ENCODE measurements around the gene OR10G6.

The OR10G6 gene

GRCh38 chr11:124012697-124013096, 17.7 kb upstream of the OR10G6 start, which contains the start of gene OR10G4:
OR10G4 (plus strand) TSS chr11:124012997; CDS start chr11:124015575, 2,578 bp downstream.
- H3K36me3 ChIP-seq (ENCODE audit: control insufficient read depth in 4 of 4, insufficient read depth in 4 of 4, low read length in 3 of 4): no peaks in the 10 kb centered on the region
- no peak for DNase-seq
- ChIA-PET CTCF (no interaction called here), POLR2A (no interaction called here)
- 100% methylated on average over 2 of the region's 2 CpGs for WGBS (ENCODE audit: insufficient coverage)
- no peak within 1 kb of the TSS for H3K27ac ChIP-seq (ENCODE audit: insufficient read depth in 1 of 2, low read depth in 1 of 2, low read length in 2 of 2, poor library complexity in 1 of 2, severe bottlenecking in 2 of 2)
- no peaks in the 10 kb centered on the region for H3K27me3 ChIP-seq (replicated peaks in 2 of 5; ENCODE audit: control insufficient read depth in 4 of 5, insufficient read depth in 5 of 5, low read length in 4 of 5)
- H3K4me3 ChIP-seq (ENCODE audit: control insufficient read depth in 1 of 7, extremely low read depth in 1 of 7, insufficient read depth in 4 of 7, low read depth in 2 of 7, low read length in 6 of 7): no peak within 1 kb of the TSS
- no peaks in the 10 kb centered on the region for H3K4me1 ChIP-seq (ENCODE audit: control extremely low read depth in 1 of 4, control insufficient read depth in 4 of 4, insufficient read depth in 4 of 4, low read length in 3 of 4)
- no peaks in the 10 kb centered on the region for H3K9me3 ChIP-seq (ENCODE audit: control extremely low read depth in 1 of 5, control insufficient read depth in 4 of 5, insufficient read depth in 2 of 5, low read depth in 1 of 5, low read length in 4 of 5)

GRCh38 chr11:123979311-123979710, 15.7 kb downstream of the OR10G6 start:
- H3K4me1 ChIP-seq (ENCODE audit: control extremely low read depth in 1 of 4, control insufficient read depth in 4 of 4, insufficient read depth in 4 of 4, low read length in 3 of 4): no peaks in the 10 kb centered on the region
- H3K27me3 ChIP-seq (replicated peaks in 2 of 5; ENCODE audit: control insufficient read depth in 4 of 5, insufficient read depth in 5 of 5, low read length in 4 of 5): peaks cover 0 to 3% (median 0%) of the 10 kb centered on the region in 5 experiments
- H3K27ac ChIP-seq (ENCODE audit: insufficient read depth in 1 of 2, low read depth in 1 of 2, low read length in 2 of 2, poor library complexity in 1 of 2, severe bottlenecking in 2 of 2): no peak overlapping the region
- H3K36me3 ChIP-seq (ENCODE audit: control insufficient read depth in 4 of 4, insufficient read depth in 4 of 4, low read length in 3 of 4): no peaks in the 10 kb centered on the region
- H3K9me3 ChIP-seq (ENCODE audit: control extremely low read depth in 1 of 5, control insufficient read depth in 4 of 5, insufficient read depth in 2 of 5, low read depth in 1 of 5, low read length in 4 of 5): peaks cover 0 to 5% (median 0%) of the 10 kb centered on the region in 5 experiments
- POLR2A ChIA-PET: no interaction called here
- CTCF ChIA-PET: no interaction called here
- DNase-seq: no peak
- H3K4me3 ChIP-seq (ENCODE audit: control insufficient read depth in 1 of 7, extremely low read depth in 1 of 7, insufficient read depth in 4 of 7, low read depth in 2 of 7, low read length in 6 of 7): no peak overlapping the region
- WGBS (ENCODE audit: insufficient coverage): 100% methylated on average over 3 of the region's 5 CpGs

GRCh38 chr11:123977731-123978347, 17.1 kb downstream of the OR10G6 start, which contains the start of gene OR10S1:
OR10S1 (minus strand) TSS chr11:123977781; CDS start chr11:123977664, 117 bp downstream.
- Histone ChIP-seq H3K36me3 (ENCODE audit: control insufficient read depth in 4 of 4, insufficient read depth in 4 of 4, low read length in 3 of 4) (no peaks in the 10 kb centered on the region), H3K27me3 (replicated peaks in 2 of 5; ENCODE audit: control insufficient read depth in 4 of 5, insufficient read depth in 5 of 5, low read length in 4 of 5) (peaks cover 0 to 2% (median 0%) of the 10 kb centered on the region in 5 experiments)
- POLR2A ChIA-PET: no interaction called here

GRCh38 chr11:123976770-123977560, 18.0 kb downstream of the OR10G6 start:
- ChIA-PET CTCF (no interaction called here), POLR2A (no interaction called here)
- Histone ChIP-seq H3K36me3 (ENCODE audit: control insufficient read depth in 4 of 4, insufficient read depth in 4 of 4, low read length in 3 of 4) (no peaks in the 10 kb centered on the region), H3K27me3 (replicated peaks in 2 of 5; ENCODE audit: control insufficient read depth in 4 of 5, insufficient read depth in 5 of 5, low read length in 4 of 5) (peaks cover 0 to 2% (median 0%) of the 10 kb centered on the region in 5 experiments), H3K4me3 (ENCODE audit: control insufficient read depth in 1 of 7, extremely low read depth in 1 of 7, insufficient read depth in 4 of 7, low read depth in 2 of 7, low read length in 6 of 7) (no peak overlapping the region), H3K9me3 (ENCODE audit: control extremely low read depth in 1 of 5, control insufficient read depth in 4 of 5, insufficient read depth in 2 of 5, low read depth in 1 of 5, low read length in 4 of 5) (peaks cover 0 to 5% (median 0%) of the 10 kb centered on the region in 5 experiments), H3K4me1 (ENCODE audit: control extremely low read depth in 1 of 4, control insufficient read depth in 4 of 4, insufficient read depth in 4 of 4, low read length in 3 of 4) (no peaks in the 10 kb centered on the region), H3K27ac (ENCODE audit: insufficient read depth in 1 of 2, low read depth in 1 of 2, low read length in 2 of 2, poor library complexity in 1 of 2, severe bottlenecking in 2 of 2) (no peak overlapping the region)
- 95% methylated on average over 18 of the region's 18 CpGs for WGBS (ENCODE audit: insufficient coverage)
- DNase-seq: no peak

More at GRCh38 chr11:123977731-123978347, 17.1 kb downstream of the OR10G6 start, which contains the start of gene OR10S1:
- H3K4me3 ChIP-seq (ENCODE audit: control insufficient read depth in 1 of 7, extremely low read depth in 1 of 7, insufficient read depth in 4 of 7, low read depth in 2 of 7, low read length in 6 of 7): no peak within 1 kb of the TSS
- no peak within 1 kb of the TSS for H3K27ac ChIP-seq (ENCODE audit: insufficient read depth in 1 of 2, low read depth in 1 of 2, low read length in 2 of 2, poor library complexity in 1 of 2, severe bottlenecking in 2 of 2)
- H3K4me1 ChIP-seq (ENCODE audit: control extremely low read depth in 1 of 4, control insufficient read depth in 4 of 4, insufficient read depth in 4 of 4, low read length in 3 of 4): no peaks in the 10 kb centered on the region
- DNase-seq: no peak
- CTCF ChIA-PET: no interaction called here
- H3K9me3 ChIP-seq (ENCODE audit: control extremely low read depth in 1 of 5, control insufficient read depth in 4 of 5, insufficient read depth in 2 of 5, low read depth in 1 of 5, low read length in 4 of 5): peaks cover 0 to 5% (median 0%) of the 10 kb centered on the region in 5 experiments

GRCh38 chr11:123973816-123974215, 21.1 kb downstream of the OR10G6 start:
- H3K9me3 ChIP-seq (ENCODE audit: control extremely low read depth in 1 of 5, control insufficient read depth in 4 of 5, insufficient read depth in 2 of 5, low read depth in 1 of 5, low read length in 4 of 5): no peaks in the 10 kb centered on the region
- no peak for DNase-seq
- H3K27ac ChIP-seq (ENCODE audit: insufficient read depth in 1 of 2, low read depth in 1 of 2, low read length in 2 of 2, poor library complexity in 1 of 2, severe bottlenecking in 2 of 2): no peak overlapping the region
- ChIA-PET CTCF (no interaction called here), POLR2A (no interaction called here)
- no peaks in the 10 kb centered on the region for H3K36me3 ChIP-seq (ENCODE audit: control insufficient read depth in 4 of 4, insufficient read depth in 4 of 4, low read length in 3 of 4)
- H3K4me3 ChIP-seq (ENCODE audit: control insufficient read depth in 1 of 7, extremely low read depth in 1 of 7, insufficient read depth in 4 of 7, low read depth in 2 of 7, low read length in 6 of 7): no peak overlapping the region
- H3K4me1 ChIP-seq (ENCODE audit: control extremely low read depth in 1 of 4, control insufficient read depth in 4 of 4, insufficient read depth in 4 of 4, low read length in 3 of 4): no peaks in the 10 kb centered on the region
- H3K27me3 ChIP-seq (replicated peaks in 2 of 5; ENCODE audit: control insufficient read depth in 4 of 5, insufficient read depth in 5 of 5, low read length in 4 of 5): peaks cover 0 to 3% (median 0%) of the 10 kb centered on the region in 5 experiments
- WGBS (ENCODE audit: insufficient coverage): no CpG with 5 or more reads among the region's 1 CpG

- POLR2A ChIA-PET: no interaction called here
- DNase-seq: no peak
Measured at GRCh38 chr11:123956752-123957151, 38.2 kb downstream of the OR10G6 start.

GRCh38 chr11:123945132-123945531, 49.8 kb downstream of the OR10G6 start:
- H3K4me1 ChIP-seq (ENCODE audit: control extremely low read depth in 1 of 4, control insufficient read depth in 4 of 4, insufficient read depth in 4 of 4, low read length in 3 of 4): no peaks in the 10 kb centered on the region
- DNase-seq: no peak
- no peaks in the 10 kb centered on the region for H3K27me3 ChIP-seq (replicated peaks in 2 of 5; ENCODE audit: control insufficient read depth in 4 of 5, insufficient read depth in 5 of 5, low read length in 4 of 5)
- POLR2A ChIA-PET: no interaction called here
- no peak overlapping the region for H3K4me3 ChIP-seq (ENCODE audit: control insufficient read depth in 1 of 7, extremely low read depth in 1 of 7, insufficient read depth in 4 of 7, low read depth in 2 of 7, low read length in 6 of 7)
- H3K36me3 ChIP-seq (ENCODE audit: control insufficient read depth in 4 of 4, insufficient read depth in 4 of 4, low read length in 3 of 4): no peaks in the 10 kb centered on the region
- no peak overlapping the region for H3K27ac ChIP-seq (ENCODE audit: insufficient read depth in 1 of 2, low read depth in 1 of 2, low read length in 2 of 2, poor library complexity in 1 of 2, severe bottlenecking in 2 of 2)
- CTCF ChIA-PET: no interaction called here
- 88% methylated on average over 1 of the region's 1 CpG for WGBS (ENCODE audit: insufficient coverage)
- H3K9me3 ChIP-seq (ENCODE audit: control extremely low read depth in 1 of 5, control insufficient read depth in 4 of 5, insufficient read depth in 2 of 5, low read depth in 1 of 5, low read length in 4 of 5): no peaks in the 10 kb centered on the region

More at GRCh38 chr11:123956752-123957151, 38.2 kb downstream of the OR10G6 start:
- no peaks in the 10 kb centered on the region for H3K4me1 ChIP-seq (ENCODE audit: control extremely low read depth in 1 of 4, control insufficient read depth in 4 of 4, insufficient read depth in 4 of 4, low read length in 3 of 4)
- no peaks in the 10 kb centered on the region for H3K9me3 ChIP-seq (ENCODE audit: control extremely low read depth in 1 of 5, control insufficient read depth in 4 of 5, insufficient read depth in 2 of 5, low read depth in 1 of 5, low read length in 4 of 5)
- no peaks in the 10 kb centered on the region for H3K36me3 ChIP-seq (ENCODE audit: control insufficient read depth in 4 of 4, insufficient read depth in 4 of 4, low read length in 3 of 4)
- CTCF ChIA-PET: no interaction called here
- no peak overlapping the region for H3K4me3 ChIP-seq (ENCODE audit: control insufficient read depth in 1 of 7, extremely low read depth in 1 of 7, insufficient read depth in 4 of 7, low read depth in 2 of 7, low read length in 6 of 7)
- H3K27ac ChIP-seq (ENCODE audit: insufficient read depth in 1 of 2, low read depth in 1 of 2, low read length in 2 of 2, poor library complexity in 1 of 2, severe bottlenecking in 2 of 2): no peak overlapping the region
- no peaks in the 10 kb centered on the region for H3K27me3 ChIP-seq (replicated peaks in 2 of 5; ENCODE audit: control insufficient read depth in 4 of 5, insufficient read depth in 5 of 5, low read length in 4 of 5)

Data from common myeloid progenitor, CD34-positive (primary cell).